Left ventricle myocardium inferior (tissue), 1 donor: ENCODE data around the gene ADORA2A. TPM values are rescaled to one million over a fixed set of nuclear protein-coding genes. Genes with fewer than 3 reads are reported as not detected.

ENCODE experiments used
- DNase-seq: peaks from one replicate; pipeline ENCODE4 v3.0.0-alpha.2; 2020
- H3K27ac ChIP-seq: fragments of 200-600 bp; replicated peaks from 2 replicates; pipeline ENCODE4 v1.8.0; 2021
- H3K27me3 ChIP-seq: fragments of 200-600 bp; 2 replicates; pipeline ENCODE4 v1.8.0; 2021; ENCODE audit warnings: low read depth
- H3K36me3 ChIP-seq: fragments of 200-600 bp; 2 replicates; pipeline ENCODE4 v1.8.0; 2021
- H3K4me1 ChIP-seq: fragments of 200-600 bp; 2 replicates; pipeline ENCODE4 v1.8.0; 2021
- H3K4me3 ChIP-seq: fragments of 200-600 bp; 2 replicates; pipeline ENCODE4 v1.8.0; 2021; ENCODE audit warnings: mild to moderate bottlenecking, moderate library complexity
- H3K9me3 ChIP-seq: fragments of 200-600 bp; replicated peaks from 2 replicates; pipeline ENCODE4 v1.8.0; 2021
- intact Hi-C: fragments of 100-400 bp; cut with micrococcal nuclease; formaldehyde crosslinking; loops from one replicate; pipeline ENCODE4 v1.11.0; 2022
- total RNA-seq: library from RNA; stranded (reverse); fragmentation: NEBNext Ultra II Directional; extraction: Animal tissue kit (Norgen Biotek cat#: 25700); gene quantifications from one replicate; pipeline ENCODE4 v1.2.1, GENCODE V29; 2021
- TF ChIP-seq, protein P1 (sequence below): fragments of 200-600 bp; IDR thresholded peaks from 2 replicates; pipeline ENCODE4 v1.8.0; 2021; ENCODE audit warnings: antibody characterized with exemption, mild to moderate bottlenecking, borderline replicate concordance
- donor health status: DM: no; HTN: yes; CAD: no; lungs with severe emphysema.

ADORA2A gene
- total RNA-seq, 1 donor from 2014 or later = 3.6 TPM

DNA sequence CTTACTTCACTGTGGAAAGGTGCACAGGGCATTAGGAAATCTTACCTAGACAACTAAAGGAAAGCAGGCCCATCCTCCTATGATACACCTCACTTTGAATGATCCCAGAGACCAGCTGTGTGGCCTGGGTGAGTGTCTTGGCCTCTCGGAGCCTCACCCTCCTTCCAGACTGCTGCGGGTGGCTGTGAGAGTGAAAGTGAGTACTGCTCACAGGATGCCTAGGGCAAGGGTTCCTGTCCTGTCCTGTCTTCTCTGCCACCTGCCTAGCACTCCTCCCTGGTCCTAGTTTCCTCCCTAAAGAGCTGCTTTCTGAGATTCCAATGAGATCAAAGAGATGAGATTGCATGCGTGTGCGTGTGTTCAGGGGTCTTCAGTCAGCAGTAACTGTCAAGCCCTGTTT lies 19.5 kb upstream of the ADORA2A start:
- peaks cover 63% of the 10 kb centered on the region for H3K4me1 ChIP-seq
- no peak for DNase-seq
- intact Hi-C loops = no loop called here
- TF ChIP-seq, protein P1, sequence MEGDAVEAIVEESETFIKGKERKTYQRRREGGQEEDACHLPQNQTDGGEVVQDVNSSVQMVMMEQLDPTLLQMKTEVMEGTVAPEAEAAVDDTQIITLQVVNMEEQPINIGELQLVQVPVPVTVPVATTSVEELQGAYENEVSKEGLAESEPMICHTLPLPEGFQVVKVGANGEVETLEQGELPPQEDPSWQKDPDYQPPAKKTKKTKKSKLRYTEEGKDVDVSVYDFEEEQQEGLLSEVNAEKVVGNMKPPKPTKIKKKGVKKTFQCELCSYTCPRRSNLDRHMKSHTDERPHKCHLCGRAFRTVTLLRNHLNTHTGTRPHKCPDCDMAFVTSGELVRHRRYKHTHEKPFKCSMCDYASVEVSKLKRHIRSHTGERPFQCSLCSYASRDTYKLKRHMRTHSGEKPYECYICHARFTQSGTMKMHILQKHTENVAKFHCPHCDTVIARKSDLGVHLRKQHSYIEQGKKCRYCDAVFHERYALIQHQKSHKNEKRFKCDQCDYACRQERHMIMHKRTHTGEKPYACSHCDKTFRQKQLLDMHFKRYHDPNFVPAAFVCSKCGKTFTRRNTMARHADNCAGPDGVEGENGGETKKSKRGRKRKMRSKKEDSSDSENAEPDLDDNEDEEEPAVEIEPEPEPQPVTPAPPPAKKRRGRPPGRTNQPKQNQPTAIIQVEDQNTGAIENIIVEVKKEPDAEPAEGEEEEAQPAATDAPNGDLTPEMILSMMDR = no peak
- peaks cover 18% of the 10 kb centered on the region for H3K36me3 ChIP-seq
- no peak overlapping the region for H3K4me3 ChIP-seq
- no peaks in the 10 kb centered on the region for H3K27me3 ChIP-seq
- peak overlapping the region; percentile 64 for H3K27ac ChIP-seq
- H3K9me3 ChIP-seq = no peaks in the 10 kb centered on the region

DNA sequence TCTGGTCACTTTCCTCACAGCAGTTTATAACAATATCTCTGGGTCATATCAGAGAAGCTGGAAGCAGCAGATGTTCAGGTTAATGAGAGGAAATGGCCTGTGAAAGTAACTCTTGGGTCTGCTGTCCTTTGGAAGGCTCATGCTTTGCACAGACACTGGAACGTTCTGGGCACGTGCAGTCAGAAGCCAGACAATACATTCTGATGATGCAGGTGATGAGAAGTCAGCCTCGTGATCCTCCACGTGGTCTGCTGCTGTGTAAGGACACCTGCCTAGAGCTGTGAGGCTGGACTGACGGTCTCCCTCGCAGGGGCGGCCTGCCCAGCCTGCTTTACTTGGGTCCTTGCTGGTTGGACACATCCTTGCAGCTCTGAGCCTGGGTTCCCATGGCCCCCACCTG lies 18.8 kb upstream of the ADORA2A start:
- Histone ChIP-seq H3K36me3 (peaks cover 24% of the 10 kb centered on the region), H3K4me1 (peaks cover 56% of the 10 kb centered on the region), H3K4me3 (no peak overlapping the region), H3K27me3 (no peaks in the 10 kb centered on the region), H3K27ac (peak overlapping the region; percentile 64), H3K9me3 (no peaks in the 10 kb centered on the region)
- TF ChIP-seq, protein P1 = no peak
- intact Hi-C loops = no loop called here
- DNase-seq = no peak

GRCh38 chr22:24409707-24410106 lies 17.7 kb upstream of the ADORA2A start:
- Histone ChIP-seq H3K4me1 (peaks cover 45% of the 10 kb centered on the region), H3K27me3 (no peaks in the 10 kb centered on the region), H3K36me3 (peaks cover 31% of the 10 kb centered on the region), H3K27ac (no peak overlapping the region), H3K4me3 (no peak overlapping the region), H3K9me3 (no peaks in the 10 kb centered on the region)
- TF ChIP-seq, protein P1 = no peak
- intact Hi-C loops = no loop called here
- no peak for DNase-seq

DNA sequence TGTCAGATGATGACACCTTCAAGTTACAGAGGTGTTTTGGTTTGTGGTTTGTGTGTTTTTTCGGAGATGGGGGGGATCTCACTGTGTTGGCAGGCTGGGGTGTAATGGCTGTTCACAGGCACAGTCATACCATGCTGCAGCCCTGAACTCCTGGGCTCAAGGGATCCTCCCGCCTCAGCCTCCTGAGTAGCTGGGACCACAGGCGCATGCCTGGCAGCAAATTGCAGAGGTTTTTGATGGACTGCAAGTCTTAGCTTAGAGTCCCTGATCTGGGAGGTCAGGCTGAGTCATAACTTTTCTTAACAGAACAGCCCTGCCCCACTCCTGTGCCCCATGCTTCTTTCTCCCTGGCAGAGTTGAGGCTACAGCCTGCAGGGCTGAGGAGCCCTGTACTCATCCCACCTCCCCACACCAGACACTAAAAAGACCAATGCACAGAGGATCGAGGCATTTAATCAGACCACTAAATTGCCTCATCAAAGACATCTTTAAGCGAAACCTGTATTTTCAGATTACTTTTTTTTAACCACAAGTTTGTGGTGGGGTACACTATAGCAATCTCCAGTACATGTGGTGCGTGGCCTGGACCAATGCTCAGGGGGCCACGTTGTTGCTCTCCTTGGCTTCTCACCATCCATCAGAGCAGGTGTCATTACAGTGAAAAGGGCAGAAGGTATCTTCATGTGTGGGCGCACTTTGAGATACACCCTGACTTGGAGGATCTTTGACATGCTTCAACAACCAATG lies 17.1 kb upstream of the ADORA2A start:
- H3K4me3 ChIP-seq = no peak overlapping the region
- no peak for DNase-seq
- intact Hi-C loops = no loop called here
- peaks cover 39% of the 10 kb centered on the region for H3K4me1 ChIP-seq
- TF ChIP-seq, protein P1 = no peak
- no peaks in the 10 kb centered on the region for H3K27me3 ChIP-seq
- no peaks in the 10 kb centered on the region for H3K9me3 ChIP-seq
- H3K27ac ChIP-seq = no peak overlapping the region
- peaks cover 32% of the 10 kb centered on the region for H3K36me3 ChIP-seq

- peaks cover 30% of the 10 kb centered on the region for H3K4me1 ChIP-seq
- H3K27ac ChIP-seq = no peak overlapping the region
- H3K4me3 ChIP-seq = no peak overlapping the region
- DNase-seq = no peak
- intact Hi-C loops = no loop called here
- peaks cover 38% of the 10 kb centered on the region for H3K36me3 ChIP-seq
- TF ChIP-seq, protein P1 = no peak
- H3K27me3 ChIP-seq = no peaks in the 10 kb centered on the region
- no peaks in the 10 kb centered on the region for H3K9me3 ChIP-seq
Measured at GRCh38 chr22:24411256-24412004, 16.0 kb upstream of the ADORA2A start.
